ENCODE data around the gene MBD3L3. TPM values are rescaled to one million over a fixed set of nuclear protein-coding genes. Genes with fewer than 3 reads are reported as not detected.
"Not testable (repeated sequence)": the region's sequence is repeated elsewhere in the genome, so short reads cannot be mapped to it uniquely, and the experiment has no call there.

MBD3L3 gene
- polyA plus RNA-seq, 3 donors = not detected

DNA sequence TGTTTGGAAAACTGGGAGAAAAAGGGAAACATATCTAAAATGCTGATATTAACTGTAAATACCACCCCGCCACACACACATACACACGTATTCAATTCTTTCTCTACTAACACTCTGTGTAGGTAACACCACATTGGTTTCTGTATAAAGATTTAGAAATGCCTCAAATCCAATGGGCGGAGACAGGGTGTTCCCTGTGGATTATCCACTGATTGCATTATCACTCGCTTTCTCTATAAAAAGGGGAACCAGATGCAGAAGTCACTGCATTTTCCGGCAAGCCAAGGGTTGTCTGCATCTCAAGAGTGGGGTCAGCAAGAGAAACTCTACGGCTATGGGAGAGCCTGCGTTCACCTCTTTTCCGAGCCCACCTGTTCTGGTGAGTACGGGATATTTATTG lies 28.2 kb downstream of the MBD3L3 start, which contains the start of gene MBD3L5:
Gene MBD3L5 (plus strand): TSS at position 301 of the 400 bp plus-strand sequence. CDS start 34 bp downstream, at position 335.
- H3K9ac ChIP-seq (ENCODE audit: insufficient read depth, low read length, poor library complexity, severe bottlenecking); H3K4me3 Mint-ChIP-seq; DNase-seq; H3K4me3 ChIP-seq (replicated peaks in 1 of 3; ENCODE audit: low read depth in 2 of 3, low read length in 3 of 3); H3K4me2 ChIP-seq (replicated peaks; ENCODE audit: extremely low read depth, low read length, poor library complexity, severe bottlenecking); H3K27me3 Mint-ChIP-seq (ENCODE audit: low read depth in 3 of 3); intact Hi-C loops (cut with micrococcal nuclease); H4K20me1 ChIP-seq (ENCODE audit: insufficient read depth, low read length); H3K27me3 ChIP-seq (ENCODE audit: control insufficient read depth in 2 of 2, insufficient read depth in 2 of 2, low read length in 2 of 2); H3K36me3 ChIP-seq (replicated peaks in 1 of 2; ENCODE audit: control insufficient read depth in 1 of 2, insufficient read depth in 2 of 2, low read length in 2 of 2); H3K36me3 Mint-ChIP-seq; H3K79me2 ChIP-seq (ENCODE audit: insufficient read depth, low read length); H2AFZ ChIP-seq (ENCODE audit: insufficient read depth, low read depth, low read length, poor library complexity, severe bottlenecking); H3K9me3 ChIP-seq (replicated peaks in 1 of 2; ENCODE audit: control insufficient read depth in 1 of 2, insufficient read depth in 1 of 2, low read length in 2 of 2); H3K4me1 ChIP-seq (ENCODE audit: control insufficient read depth in 1 of 2, insufficient read depth in 2 of 2, low read length in 2 of 2); H3K27ac Mint-ChIP-seq; H3K4me1 Mint-ChIP-seq; H3K9me3 Mint-ChIP-seq; H3K27ac ChIP-seq (ENCODE audit: low read depth in 1 of 2, low read length in 2 of 2): not testable (repeated sequence)
- no CpG with 5 or more reads among the region's 9 CpGs for WGBS (ENCODE audit: insufficient coverage)

DNA sequence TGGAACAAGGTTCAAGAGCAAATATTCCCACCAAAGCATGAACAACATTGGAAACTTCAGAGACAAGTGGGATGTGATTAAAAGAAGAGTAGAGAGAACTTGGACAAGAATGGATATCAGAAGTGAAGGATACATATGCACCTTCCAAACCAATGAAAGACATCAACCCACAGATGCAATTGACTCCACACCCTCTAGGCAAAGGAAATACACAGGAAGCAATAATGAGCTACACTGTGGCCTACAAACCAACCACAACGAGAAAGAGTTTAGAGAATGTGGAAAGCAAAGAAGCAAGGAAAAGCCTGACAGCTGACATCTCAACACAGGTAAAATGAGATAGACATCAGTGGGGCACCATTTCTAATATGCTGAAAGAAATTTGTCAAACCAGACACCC lies 29.7 kb downstream of the MBD3L3 start:
- H3K36me3 Mint-ChIP-seq; H3K4me1 Mint-ChIP-seq; DNase-seq; H3K27ac ChIP-seq (ENCODE audit: low read depth in 1 of 2, low read length in 2 of 2); H3K9ac ChIP-seq (ENCODE audit: insufficient read depth, low read length, poor library complexity, severe bottlenecking); H3K4me3 ChIP-seq (replicated peaks in 1 of 3; ENCODE audit: low read depth in 2 of 3, low read length in 3 of 3); H3K9me3 ChIP-seq (replicated peaks in 1 of 2; ENCODE audit: control insufficient read depth in 1 of 2, insufficient read depth in 1 of 2, low read length in 2 of 2); H3K36me3 ChIP-seq (replicated peaks in 1 of 2; ENCODE audit: control insufficient read depth in 1 of 2, insufficient read depth in 2 of 2, low read length in 2 of 2); H3K4me3 Mint-ChIP-seq; H2AFZ ChIP-seq (ENCODE audit: insufficient read depth, low read depth, low read length, poor library complexity, severe bottlenecking); H4K20me1 ChIP-seq (ENCODE audit: insufficient read depth, low read length); H3K4me2 ChIP-seq (replicated peaks; ENCODE audit: extremely low read depth, low read length, poor library complexity, severe bottlenecking); H3K4me1 ChIP-seq (ENCODE audit: control insufficient read depth in 1 of 2, insufficient read depth in 2 of 2, low read length in 2 of 2); H3K27me3 Mint-ChIP-seq (ENCODE audit: low read depth in 3 of 3); H3K27me3 ChIP-seq (ENCODE audit: control insufficient read depth in 2 of 2, insufficient read depth in 2 of 2, low read length in 2 of 2); intact Hi-C loops (cut with micrococcal nuclease); H3K79me2 ChIP-seq (ENCODE audit: insufficient read depth, low read length); H3K27ac Mint-ChIP-seq; H3K9me3 Mint-ChIP-seq: not testable (repeated sequence)
- WGBS (ENCODE audit: insufficient coverage) = no CpG with 5 or more reads among the region's 1 CpG

DNA sequence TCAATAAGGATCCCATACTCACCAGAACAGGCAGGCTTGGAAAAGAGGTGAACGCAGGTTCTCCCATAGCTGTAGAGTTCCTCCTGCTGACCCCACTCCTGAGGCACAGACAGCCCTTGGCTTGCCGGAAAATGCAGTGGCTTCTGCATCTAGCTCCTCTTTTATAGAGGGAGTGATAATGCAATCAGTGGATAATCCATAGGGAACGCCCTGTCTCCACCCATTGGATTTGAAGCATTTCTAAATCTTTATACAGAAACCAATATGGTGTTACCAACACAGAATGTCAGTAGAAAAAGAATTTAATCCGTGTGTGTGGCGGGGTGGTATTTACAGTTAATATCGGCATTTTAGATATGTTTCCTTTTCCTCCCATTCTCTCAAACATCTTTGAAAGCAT lies 37.1 kb downstream of the MBD3L3 start, which contains the start of gene MBD3L2B:
Gene MBD3L2B (minus strand): TSS at position 101 of the 400 bp plus-strand sequence. CDS start 34 bp downstream, at position 67.
- H3K27ac Mint-ChIP-seq; H3K9me3 ChIP-seq (replicated peaks in 1 of 2; ENCODE audit: control insufficient read depth in 1 of 2, insufficient read depth in 1 of 2, low read length in 2 of 2); H3K9me3 Mint-ChIP-seq; H3K4me3 Mint-ChIP-seq; H3K36me3 Mint-ChIP-seq; H2AFZ ChIP-seq (ENCODE audit: insufficient read depth, low read depth, low read length, poor library complexity, severe bottlenecking); H3K4me1 ChIP-seq (ENCODE audit: control insufficient read depth in 1 of 2, insufficient read depth in 2 of 2, low read length in 2 of 2); H3K27me3 Mint-ChIP-seq (ENCODE audit: low read depth in 3 of 3); H3K4me3 ChIP-seq (replicated peaks in 1 of 3; ENCODE audit: low read depth in 2 of 3, low read length in 3 of 3); H3K4me2 ChIP-seq (replicated peaks; ENCODE audit: extremely low read depth, low read length, poor library complexity, severe bottlenecking); H3K79me2 ChIP-seq (ENCODE audit: insufficient read depth, low read length); H3K27me3 ChIP-seq (ENCODE audit: control insufficient read depth in 2 of 2, insufficient read depth in 2 of 2, low read length in 2 of 2); H3K36me3 ChIP-seq (replicated peaks in 1 of 2; ENCODE audit: control insufficient read depth in 1 of 2, insufficient read depth in 2 of 2, low read length in 2 of 2); H4K20me1 ChIP-seq (ENCODE audit: insufficient read depth, low read length); DNase-seq; H3K9ac ChIP-seq (ENCODE audit: insufficient read depth, low read length, poor library complexity, severe bottlenecking); H3K27ac ChIP-seq (ENCODE audit: low read depth in 1 of 2, low read length in 2 of 2); H3K4me1 Mint-ChIP-seq; intact Hi-C loops (cut with micrococcal nuclease): not testable (repeated sequence)
- WGBS (ENCODE audit: insufficient coverage) = no CpG with 5 or more reads among the region's 6 CpGs
